RPMI7951 (cell line): ENCODE data around the gene HLA-A. TPM values are rescaled to one million over a fixed set of nuclear protein-coding genes. Genes with fewer than 3 reads are reported as not detected.

Experiments used
- DNase-seq: peaks from one replicate; pipeline ENCODE4 v3.0.0-alpha.2; 2012; ENCODE audit warnings: low read depth
- total RNA-seq: library from RNA; depleted of rRNA; stranded (reverse); fragments of >200 nt; shearing (Covaris generic); gene quantifications from 2 replicates; pipeline ENCODE4 v1.2.3, GENCODE V29; 2014; rRNA removed

The HLA-A gene
- total RNA-seq, 1 experiment from 2014 or later: 1,042 TPM

- DNase-seq: peak; percentile 16
Measured at GRCh38 chr6:29989211-29989610, 46.9 kb downstream of the HLA-A start.

- DNase-seq: no peak
Measured at GRCh38 chr6:29990931-29991330, 48.6 kb downstream of the HLA-A start.

- peak; percentile 47 for DNase-seq
Measured at GRCh38 chr6:29992807-29993206, 50.5 kb downstream of the HLA-A start.

GRCh38 chr6:29994826-29995225 is 52.5 kb downstream of the HLA-A start:
- no peak for DNase-seq

GRCh38 chr6:29995340-29995777 is 53.0 kb downstream of the HLA-A start:
- peak; percentile 29 for DNase-seq

Other genes with a start within 250 kb of the HLA-A start
- gene HLA-F, start 219.1 kb upstream of the HLA-A start, total RNA-seq: 59.1 and 69.5 TPM in 2 replicates
- gene HLA-G, start 114.7 kb upstream of the HLA-A start, total RNA-seq: not detected in 2 replicates
- gene POLR1H, start 118.7 kb downstream of the HLA-A start, total RNA-seq: 47.0 and 50.3 TPM in 2 replicates
- gene PPP1R11, start 124.7 kb downstream of the HLA-A start, total RNA-seq: 65.1 and 65.7 TPM in 2 replicates
- gene RNF39, start 133.2 kb downstream of the HLA-A start, total RNA-seq: not detected in 2 replicates
- not detected in 2 replicates for gene TRIM31, start 170.6 kb downstream of the HLA-A start, total RNA-seq
- not detected in 2 replicates for gene TRIM40, start 193.6 kb downstream of the HLA-A start, total RNA-seq
- gene TRIM10, start 218.7 kb downstream of the HLA-A start, total RNA-seq: not detected in 2 replicates
- gene TRIM15, start 221.0 kb downstream of the HLA-A start, total RNA-seq: not detected in 2 replicates